Activated naive CD8-positive, alpha-beta T cell treated with anti-CD3 and anti-CD28 coated beads for 36 hours (primary cell): ENCODE data around the gene CTSZ. TPM values are rescaled to one million over a fixed set of nuclear protein-coding genes. Genes with fewer than 3 reads are reported as not detected.
"Not testable (repeated sequence)": the region's sequence is repeated elsewhere in the genome, so short reads cannot be mapped to it uniquely, and the experiment has no call there.

Experiments used
- DNase-seq: peaks from one replicate; pipeline ENCODE4 v3.0.0; 2021
- H3K27ac Mint-ChIP-seq: one replicate; pipeline ENCODE4 v1.8.0; 2022; ENCODE audit warnings: mild to moderate bottlenecking, moderate library complexity, mixed read lengths
- H3K27me3 Mint-ChIP-seq: one replicate; pipeline ENCODE4 v1.8.0; 2022; ENCODE audit warnings: mild to moderate bottlenecking, mixed read lengths
- H3K36me3 Mint-ChIP-seq: one replicate; pipeline ENCODE4 v1.8.0; 2021; ENCODE audit warnings: mild to moderate bottlenecking, mixed read lengths
- H3K4me1 Mint-ChIP-seq: one replicate; pipeline ENCODE4 v1.8.0; 2021; ENCODE audit warnings: mixed read lengths
- H3K4me3 Mint-ChIP-seq: one replicate; pipeline ENCODE4 v1.8.0; 2022; ENCODE audit warnings: mild to moderate bottlenecking, moderate library complexity, mixed read lengths
- H3K9me3 Mint-ChIP-seq: one replicate; pipeline ENCODE4 v1.8.0; 2022; ENCODE audit warnings: mixed read lengths
- total RNA-seq, 2 experiments: library from RNA; stranded (reverse); gene quantifications; one replicate each; pipeline ENCODE4 v1.2.3, GENCODE V29; 2021

Gene CTSZ
- total RNA-seq, 2 experiments from 2014 or later = 24.6 to 25.4 TPM

GRCh38 chr20:58987790-58988564 is 19.1 kb downstream of the CTSZ start:
- DNase-seq = no peak
- no peak overlapping the region for H3K4me3 Mint-ChIP-seq
- peaks cover 20% of the 10 kb centered on the region for H3K4me1 Mint-ChIP-seq
- peaks cover 27% of the 10 kb centered on the region for H3K36me3 Mint-ChIP-seq
- no peaks in the 10 kb centered on the region for H3K27me3 Mint-ChIP-seq
- H3K9me3 Mint-ChIP-seq = no peaks in the 10 kb centered on the region
- H3K27ac Mint-ChIP-seq = no peak overlapping the region

GRCh38 chr20:58986968-58987517 is 20.0 kb downstream of the CTSZ start:
- Mint-ChIP-seq H3K9me3 (no peaks in the 10 kb centered on the region), H3K4me3 (no peak overlapping the region), H3K27me3 (no peaks in the 10 kb centered on the region), H3K4me1 (peaks cover 27% of the 10 kb centered on the region), H3K36me3 (peaks cover 34% of the 10 kb centered on the region), H3K27ac (peak overlapping the region; percentile 16)
- DNase-seq = no peak

GRCh38 chr20:58986286-58986967 is 20.6 kb downstream of the CTSZ start:
- no peak for DNase-seq
- Mint-ChIP-seq H3K4me3 (no peak overlapping the region), H3K27ac (peak overlapping the region; percentile 16), H3K4me1 (peaks cover 27% of the 10 kb centered on the region), H3K9me3 (no peaks in the 10 kb centered on the region), H3K27me3 (no peaks in the 10 kb centered on the region), H3K36me3 (peaks cover 32% of the 10 kb centered on the region)

GRCh38 chr20:58985656-58986055 is 21.4 kb downstream of the CTSZ start:
- Mint-ChIP-seq H3K27me3 (no peaks in the 10 kb centered on the region), H3K27ac (no peak overlapping the region), H3K9me3 (no peaks in the 10 kb centered on the region), H3K4me3 (no peak overlapping the region), H3K36me3 (peaks cover 31% of the 10 kb centered on the region), H3K4me1 (peaks cover 27% of the 10 kb centered on the region)
- DNase-seq = no peak

- H3K27me3 Mint-ChIP-seq = no peaks in the 10 kb centered on the region
- no peak for DNase-seq
- H3K27ac Mint-ChIP-seq = no peak overlapping the region
- peaks cover 27% of the 10 kb centered on the region for H3K4me1 Mint-ChIP-seq
- H3K9me3 Mint-ChIP-seq = no peaks in the 10 kb centered on the region
- peaks cover 29% of the 10 kb centered on the region for H3K36me3 Mint-ChIP-seq
- H3K4me3 Mint-ChIP-seq = no peak overlapping the region
Measured at GRCh38 chr20:58984691-58985090, 22.4 kb downstream of the CTSZ start.

- not testable (repeated sequence) for H3K27me3 Mint-ChIP-seq, DNase-seq, H3K27ac Mint-ChIP-seq, H3K9me3 Mint-ChIP-seq
- Mint-ChIP-seq H3K4me1 (peaks cover 27% of the 10 kb centered on the region), H3K36me3 (peaks cover 25% of the 10 kb centered on the region), H3K4me3 (peak overlapping the region; percentile 12)
Measured at GRCh38 chr20:58983115-58983468, 24.0 kb downstream of the CTSZ start.

- no peaks in the 10 kb centered on the region for H3K27me3 Mint-ChIP-seq
- H3K36me3 Mint-ChIP-seq = peaks cover 20% of the 10 kb centered on the region
- H3K27ac Mint-ChIP-seq = peak overlapping the region; percentile 79
- H3K9me3 Mint-ChIP-seq = no peaks in the 10 kb centered on the region
- H3K4me1 Mint-ChIP-seq = peaks cover 27% of the 10 kb centered on the region
- H3K4me3 Mint-ChIP-seq = peak overlapping the region; percentile 90
- no peak for DNase-seq
Measured at GRCh38 chr20:58982406-58983114, 24.5 kb downstream of the CTSZ start.

- no peak for DNase-seq
- H3K4me1 Mint-ChIP-seq = peaks cover 27% of the 10 kb centered on the region
Measured at GRCh38 chr20:58981628-58982364, 25.3 kb downstream of the CTSZ start.

GRCh38 chr20:58980711-58981627 is 26.1 kb downstream of the CTSZ start, which contains the start of gene NELFCD:
TSS of gene NELFCD (plus strand) at chr20:58981256. CDS start at chr20:58981310, 54 bp downstream.
- Mint-ChIP-seq H3K4me1 (peaks cover 27% of the 10 kb centered on the region), H3K9me3 (no peaks in the 10 kb centered on the region), H3K36me3 (peaks cover 16% of the 10 kb centered on the region), H3K27ac (peak within 1 kb of the TSS; percentile 87), H3K4me3 (peak within 1 kb of the TSS; percentile 90), H3K27me3 (no peaks in the 10 kb centered on the region)
- peak; percentile 91 for DNase-seq

More at GRCh38 chr20:58981628-58982364, 25.3 kb downstream of the CTSZ start:
- Mint-ChIP-seq H3K4me3 (peak overlapping the region; percentile 90), H3K36me3 (peaks cover 16% of the 10 kb centered on the region), H3K27me3 (no peaks in the 10 kb centered on the region), H3K9me3 (no peaks in the 10 kb centered on the region), H3K27ac (peak overlapping the region; percentile 87)

- H3K27ac Mint-ChIP-seq = no peak overlapping the region
- H3K9me3 Mint-ChIP-seq = peaks cover 5% of the 10 kb centered on the region
- H3K36me3 Mint-ChIP-seq = peaks cover 9% of the 10 kb centered on the region
- H3K27me3 Mint-ChIP-seq = no peaks in the 10 kb centered on the region
- H3K4me1 Mint-ChIP-seq = peaks cover 8% of the 10 kb centered on the region
- no peak overlapping the region for H3K4me3 Mint-ChIP-seq
- DNase-seq = no peak
Measured at GRCh38 chr20:58978351-58979190, 28.5 kb downstream of the CTSZ start.

- Mint-ChIP-seq H3K4me3 (no peak overlapping the region), H3K27me3 (no peaks in the 10 kb centered on the region), H3K4me1 (no peaks in the 10 kb centered on the region), H3K27ac (no peak overlapping the region), H3K9me3 (peaks cover 5% of the 10 kb centered on the region), H3K36me3 (no peaks in the 10 kb centered on the region)
- no peak for DNase-seq
Measured at GRCh38 chr20:58976061-58976730, 30.9 kb downstream of the CTSZ start.

- Mint-ChIP-seq H3K36me3 (no peaks in the 10 kb centered on the region), H3K27me3 (no peaks in the 10 kb centered on the region), H3K4me3 (no peak overlapping the region), H3K4me1 (no peaks in the 10 kb centered on the region), H3K9me3 (peaks cover 5% of the 10 kb centered on the region), H3K27ac (no peak overlapping the region)
- DNase-seq = no peak
Measured at GRCh38 chr20:58975353-58975752, 31.7 kb downstream of the CTSZ start.
